Suprapubic skin (tissue), 4 donors: Measurements from ENCODE around the gene C21orf91. TPM values are rescaled to one million over a fixed set of nuclear protein-coding genes. Genes with fewer than 3 reads are reported as not detected.

ENCODE experiments used
- DNase-seq, 2 donors: peaks; one replicate each; pipeline ENCODE4 v3.0.0-alpha.2; 2019; ENCODE audit warnings: low spot score in 2 of 2
- H3K27ac ChIP-seq: fragments of 200-600 bp; sonication (generic); one replicate; pipeline ENCODE4 v1.5.1; 2019
- H3K27me3 ChIP-seq: fragments of 200-600 bp; sonication (generic); one replicate; pipeline ENCODE4 v1.5.1; 2019
- H3K36me3 ChIP-seq: fragments of 200-600 bp; sonication (generic); one replicate; pipeline ENCODE4 v1.5.1; 2019
- H3K4me1 ChIP-seq: fragments of 200-600 bp; sonication (generic); one replicate; pipeline ENCODE4 v1.5.1; 2019
- H3K4me3 ChIP-seq: fragments of 200-600 bp; sonication (generic); one replicate; pipeline ENCODE4 v1.5.1; 2019; ENCODE audit warnings: mild to moderate bottlenecking
- H3K9me3 ChIP-seq: fragments of 200-600 bp; sonication (generic); one replicate; pipeline ENCODE4 v1.5.1; 2019
- EP300 ChIP-seq: sonication (generic); formaldehyde crosslinking; IDR thresholded peaks from one replicate; pipeline ENCODE4 v1.6.1; 2017; ENCODE audit warnings: antibody characterized with exemption
- POLR2A ChIP-seq, 2 donors: fragments of 450-650 bp; IDR thresholded peaks; one replicate each; pipeline ENCODE4 v1.6.1; 2017; ENCODE audit warnings: antibody characterized with exemption in 2 of 2, mild to moderate bottlenecking in 2 of 2, moderate library complexity in 2 of 2
- POLR2AphosphoS5 ChIP-seq, 3 donors: sonication (generic); formaldehyde crosslinking; IDR thresholded peaks; one replicate each; pipeline ENCODE4 v1.6.1; 2017; ENCODE audit warnings: antibody characterized with exemption in 3 of 3
- WGBS: methylation state at CpG from one replicate; pipeline ENCODE4 v1.1.5; 2018; 5-methylcytosine and 5-hydroxymethylcytosine counted together
- total RNA-seq, 4 donors: library from RNA; depleted of rRNA; stranded (reverse); fragments of >200 nt; gene quantifications; one replicate each; pipeline ENCODE4 v1.1.0, GENCODE V29; 2016
- TF ChIP-seq, protein P1 (sequence below), 2 donors: fragments of 200-600 bp in 1 of 2; fragments of 450-650 bp in 1 of 2; sonication (generic) in 1 of 2; IDR thresholded peaks; one replicate each; pipeline ENCODE4 v1.5.1; 2016 to 2019; ENCODE audit warnings: antibody characterized with exemption in 2 of 2, mild to moderate bottlenecking in 1 of 2, moderate library complexity in 1 of 2

Gene C21orf91
- total RNA-seq, 4 donors from 2014 or later: 14.0 to 29.0 (median 21.7) TPM

- H3K4me1 ChIP-seq: peaks cover 7% of the 10 kb centered on the region
- H3K27ac ChIP-seq: peak overlapping the region; percentile 13
- H3K27me3 ChIP-seq: no peaks in the 10 kb centered on the region
- H3K36me3 ChIP-seq: peaks cover 17% of the 10 kb centered on the region
- H3K9me3 ChIP-seq: no peaks in the 10 kb centered on the region
- 61% methylated on average over 9 of the region's 9 CpGs for WGBS
- TF ChIP-seq, protein P1, sequence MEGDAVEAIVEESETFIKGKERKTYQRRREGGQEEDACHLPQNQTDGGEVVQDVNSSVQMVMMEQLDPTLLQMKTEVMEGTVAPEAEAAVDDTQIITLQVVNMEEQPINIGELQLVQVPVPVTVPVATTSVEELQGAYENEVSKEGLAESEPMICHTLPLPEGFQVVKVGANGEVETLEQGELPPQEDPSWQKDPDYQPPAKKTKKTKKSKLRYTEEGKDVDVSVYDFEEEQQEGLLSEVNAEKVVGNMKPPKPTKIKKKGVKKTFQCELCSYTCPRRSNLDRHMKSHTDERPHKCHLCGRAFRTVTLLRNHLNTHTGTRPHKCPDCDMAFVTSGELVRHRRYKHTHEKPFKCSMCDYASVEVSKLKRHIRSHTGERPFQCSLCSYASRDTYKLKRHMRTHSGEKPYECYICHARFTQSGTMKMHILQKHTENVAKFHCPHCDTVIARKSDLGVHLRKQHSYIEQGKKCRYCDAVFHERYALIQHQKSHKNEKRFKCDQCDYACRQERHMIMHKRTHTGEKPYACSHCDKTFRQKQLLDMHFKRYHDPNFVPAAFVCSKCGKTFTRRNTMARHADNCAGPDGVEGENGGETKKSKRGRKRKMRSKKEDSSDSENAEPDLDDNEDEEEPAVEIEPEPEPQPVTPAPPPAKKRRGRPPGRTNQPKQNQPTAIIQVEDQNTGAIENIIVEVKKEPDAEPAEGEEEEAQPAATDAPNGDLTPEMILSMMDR (IDR thresholded peaks at IDR 0.05): no peak
- no peak for TF ChIP-seq EP300
- TF ChIP-seq POLR2AphosphoS5 (IDR thresholded peaks at IDR 0.05): no peak
- no peak for TF ChIP-seq POLR2A (IDR thresholded peaks at IDR 0.05)
- no peak for DNase-seq
- H3K4me3 ChIP-seq: peak overlapping the region; percentile 32
These were observed 25.7 kb downstream of the C21orf91 start for GRCh38 chr21:17793246-17794123.

DNA sequence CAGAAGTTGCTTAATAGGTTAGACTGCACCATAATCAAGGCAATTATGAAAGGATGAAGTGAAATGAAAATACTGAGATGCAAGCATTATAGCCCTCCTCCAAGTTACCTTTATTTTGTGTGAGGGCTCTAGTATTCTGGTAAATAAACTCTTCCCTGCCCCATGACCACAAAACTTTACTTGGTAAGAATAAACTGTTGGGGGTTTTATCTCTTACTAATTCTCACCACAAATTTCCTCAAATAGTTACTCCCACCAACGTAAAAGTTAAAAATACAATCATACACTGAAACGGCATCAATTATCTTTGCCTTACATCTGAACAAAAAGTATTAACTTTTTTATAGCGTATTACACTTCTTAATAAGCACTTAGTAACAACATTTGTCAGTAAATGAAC is 29.5 kb downstream of the C21orf91 start:
- H3K4me1 ChIP-seq: peaks cover 6% of the 10 kb centered on the region
- TF ChIP-seq EP300 (no peak), POLR2A (IDR thresholded peaks at IDR 0.05) (no peak), POLR2AphosphoS5 (IDR thresholded peaks at IDR 0.05) (no peak)
- TF ChIP-seq, protein P1 (IDR thresholded peaks at IDR 0.05): no peak
- no peak for DNase-seq
- WGBS: 81% methylated on average over 3 of the region's 3 CpGs
- H3K4me3 ChIP-seq: no peak overlapping the region
- H3K27me3 ChIP-seq: no peaks in the 10 kb centered on the region
- H3K9me3 ChIP-seq: no peaks in the 10 kb centered on the region
- H3K36me3 ChIP-seq: peaks cover 23% of the 10 kb centered on the region
- H3K27ac ChIP-seq: no peak overlapping the region

GRCh38 chr21:17789069-17789468 is 30.1 kb downstream of the C21orf91 start:
- Histone ChIP-seq H3K4me3 (no peak overlapping the region), H3K4me1 (peaks cover 6% of the 10 kb centered on the region), H3K27me3 (no peaks in the 10 kb centered on the region), H3K36me3 (peaks cover 17% of the 10 kb centered on the region), H3K27ac (no peak overlapping the region), H3K9me3 (no peaks in the 10 kb centered on the region)
- TF ChIP-seq POLR2A (IDR thresholded peaks at IDR 0.05) (no peak), EP300 (no peak), POLR2AphosphoS5 (IDR thresholded peaks at IDR 0.05) (no peak)
- TF ChIP-seq, protein P1 (IDR thresholded peaks at IDR 0.05): no peak
- no peak for DNase-seq
- WGBS: 27% methylated on average over 3 of the region's 3 CpGs

DNA sequence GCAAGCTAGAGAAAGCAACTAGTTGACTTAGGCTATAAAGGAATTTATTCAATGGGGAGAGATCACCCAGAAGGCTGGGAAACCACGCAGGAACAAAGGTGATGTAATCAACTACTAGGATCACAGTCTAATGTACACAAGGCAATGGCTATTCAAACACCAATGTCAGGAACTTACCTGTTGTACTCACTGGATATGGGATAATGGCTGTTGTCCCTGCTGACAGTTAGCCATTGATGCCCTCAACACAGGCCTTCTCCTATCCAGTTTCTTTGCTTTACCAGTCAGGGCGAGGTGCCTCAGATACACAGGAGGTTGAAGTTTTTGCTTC is 32.3 kb downstream of the C21orf91 start:
- no peak for DNase-seq
- no peaks in the 10 kb centered on the region for H3K27me3 ChIP-seq
- no peak overlapping the region for H3K4me3 ChIP-seq
- no peak overlapping the region for H3K27ac ChIP-seq
- H3K9me3 ChIP-seq: no peaks in the 10 kb centered on the region
- H3K36me3 ChIP-seq: peaks cover 10% of the 10 kb centered on the region
- TF ChIP-seq POLR2A (IDR thresholded peaks at IDR 0.05): no peak
- TF ChIP-seq POLR2AphosphoS5 (IDR thresholded peaks at IDR 0.05): no peak
- no peak for TF ChIP-seq EP300
- TF ChIP-seq, protein P1 (IDR thresholded peaks at IDR 0.05): no peak
- peaks cover 9% of the 10 kb centered on the region for H3K4me1 ChIP-seq
- 94% methylated on average over 2 of the region's 2 CpGs for WGBS

GRCh38 chr21:17786071-17786850 is 32.9 kb downstream of the C21orf91 start:
- Histone ChIP-seq H3K4me1 (peaks cover 9% of the 10 kb centered on the region), H3K36me3 (peaks cover 8% of the 10 kb centered on the region), H3K4me3 (no peak overlapping the region), H3K9me3 (no peaks in the 10 kb centered on the region), H3K27ac (no peak overlapping the region), H3K27me3 (no peaks in the 10 kb centered on the region)
- WGBS: 98% methylated on average over 8 of the region's 8 CpGs
- no peak for TF ChIP-seq POLR2A (IDR thresholded peaks at IDR 0.05)
- TF ChIP-seq, protein P1 (IDR thresholded peaks at IDR 0.05): no peak
- DNase-seq: no peak
